ENCODE results near the gene CAMSAP1. TPM values are rescaled to one million over a fixed set of nuclear protein-coding genes. Genes with fewer than 3 reads are reported as not detected.

Gene CAMSAP1
- total and polyA plus RNA-seq, 2 of the 4 experiments (the other 2 are of a cell fraction) = 8.2 to 19.5 TPM

DNA sequence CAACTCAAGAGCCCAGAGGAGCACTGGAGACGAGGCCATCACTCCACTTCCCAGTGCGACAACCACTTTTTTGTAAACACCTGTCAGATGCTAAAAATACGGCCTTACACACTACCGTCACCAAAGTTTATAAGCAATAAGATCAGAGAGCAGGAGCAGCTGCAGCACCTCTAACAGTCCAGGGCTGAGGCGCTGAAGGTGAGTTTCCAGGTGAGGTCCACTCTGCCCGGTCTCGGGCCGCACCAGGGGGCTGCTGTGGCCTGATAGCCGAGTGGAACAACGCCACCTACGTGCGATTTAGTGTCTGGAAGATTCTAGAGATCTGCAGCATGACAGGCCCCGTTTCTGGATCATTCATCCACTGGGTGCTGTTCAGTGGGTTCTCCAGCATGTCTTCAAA lies 25.8 kb upstream of the CAMSAP1 start:
- Histone ChIP-seq H4K5ac (ENCODE audit: low read depth, low read length) (no peak overlapping the region), H3K9me3 (ENCODE audit: control insufficient read depth, insufficient read depth, low read length) (no peaks in the 10 kb centered on the region), H3K4me2 (ENCODE audit: low read depth, low read length) (no peak overlapping the region), H4K8ac (ENCODE audit: low read depth in 2 of 2, low read length in 2 of 2) (no peak overlapping the region), H3K9ac (ENCODE audit: low read depth, low read length) (no peak overlapping the region), H4K20me1 (ENCODE audit: insufficient read depth, low read length) (peaks cover under 1% of the 10 kb centered on the region; the same call in 1 of the 2 replicates), H3K27me3 (ENCODE audit: control insufficient read depth, insufficient read depth, low read length) (no peaks in the 10 kb centered on the region), H3K9me1 (ENCODE audit: insufficient read depth, low read length) (no peaks in the 10 kb centered on the region), H2AK5ac (ENCODE audit: low read depth, low read length) (no peak overlapping the region), H3K18ac (ENCODE audit: low read depth, low read length) (no peak overlapping the region), H2BK120ac (ENCODE audit: low read depth, low read length) (no peak overlapping the region), H3K36me3 (ENCODE audit: control insufficient read depth, insufficient read depth, low read length) (peaks cover 50% of the 10 kb centered on the region), H2BK15ac (ENCODE audit: low read depth, low read length) (no peak overlapping the region), H3K23ac (ENCODE audit: low read depth, low read length) (no peak overlapping the region), H2BK20ac (ENCODE audit: low read depth, low read length) (no peak overlapping the region), H3K56ac (ENCODE audit: extremely low read depth, insufficient read depth, low read length) (no peak overlapping the region), H4K91ac (ENCODE audit: insufficient read depth, low read depth, low read length) (no peak overlapping the region), H2BK5ac (ENCODE audit: low read depth, low read length, poor library complexity, severe bottlenecking) (no peak overlapping the region), H3K27ac (ENCODE audit: insufficient read depth, low read length) (no peak overlapping the region), H3K4me3 (ENCODE audit: insufficient read depth, low read depth, low read length) (no peak overlapping the region), H2AK9ac (replicated peaks; ENCODE audit: low read depth, low read length, poor library complexity) (no peak overlapping the region), H3K14ac (replicated peaks; ENCODE audit: low read depth, low read length) (no peak overlapping the region), H3K79me1 (ENCODE audit: low read depth in 1 of 2, low read length in 2 of 2) (no peaks in the 10 kb centered on the region; a peak in 1 of 4 replicates), H3K4me1 (ENCODE audit: control insufficient read depth, insufficient read depth, low read length) (no peaks in the 10 kb centered on the region), H3K4ac (ENCODE audit: low read depth, low read length) (no peak overlapping the region), H2AFZ (replicated peaks; ENCODE audit: low read length, poor library complexity) (no peak overlapping the region)
- ChIA-PET POLR2A (ENCODE audit: unreplicated experiment) (no interaction called here), CTCF (no interaction called here)
- dilution Hi-C loops (cut with HindIII; ENCODE audit: low sequenced_read_pairs, unreplicated experiment) (no loop called here), in situ Hi-C loops (cut with MboI; ENCODE audit: low sequenced_read_pairs) (loop anchor here (25.0 kb wide), 1 partner anchor 321 kb away; a partner anchor contains a TSS), intact Hi-C loops (cut with micrococcal nuclease) (no loop called here)
- no TSS peak for BruUV-seq (replicated peaks)
- TF ChIP-seq BHLHE40 (IDR thresholded peaks at IDR 0.05; ENCODE audit: low read depth, low read length) = no peak
- TF ChIP-seq, protein P1, sequence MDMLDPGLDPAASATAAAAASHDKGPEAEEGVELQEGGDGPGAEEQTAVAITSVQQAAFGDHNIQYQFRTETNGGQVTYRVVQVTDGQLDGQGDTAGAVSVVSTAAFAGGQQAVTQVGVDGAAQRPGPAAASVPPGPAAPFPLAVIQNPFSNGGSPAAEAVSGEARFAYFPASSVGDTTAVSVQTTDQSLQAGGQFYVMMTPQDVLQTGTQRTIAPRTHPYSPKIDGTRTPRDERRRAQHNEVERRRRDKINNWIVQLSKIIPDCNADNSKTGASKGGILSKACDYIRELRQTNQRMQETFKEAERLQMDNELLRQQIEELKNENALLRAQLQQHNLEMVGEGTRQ (IDR thresholded peaks at IDR 0.05; ENCODE audit: low read depth, low read length) = no peak
- no peak for TF ChIP-seq MAFK (IDR thresholded peaks at IDR 0.05; ENCODE audit: low read depth, low read length)
- no peak for TF ChIP-seq CTCF (conservative IDR thresholded peaks at IDR 0.05; ENCODE audit: low read depth, low read length)
- TF ChIP-seq RCOR1 (IDR thresholded peaks at IDR 0.05; ENCODE audit: insufficient replicate concordance, low read length) = no peak
- TF ChIP-seq CHD1 (IDR thresholded peaks at IDR 0.05; ENCODE audit: low read depth, low read length) = no peak
- no peak for TF ChIP-seq RFX5 (IDR thresholded peaks at IDR 0.05; ENCODE audit: low read depth, low read length)
- TF ChIP-seq FOS (IDR thresholded peaks at IDR 0.05; ENCODE audit: low read depth, low read length) = no peak
- TF ChIP-seq SMC3 (IDR thresholded peaks at IDR 0.05; ENCODE audit: low read depth, low read length) = no peak
- no peak for TF ChIP-seq MXI1 (IDR thresholded peaks at IDR 0.05; ENCODE audit: borderline replicate concordance, low read depth, low read length)
- TF ChIP-seq RAD21 (IDR thresholded peaks at IDR 0.05; ENCODE audit: low read length) = no peak
- no peak for TF ChIP-seq POLR2A (IDR thresholded peaks at IDR 0.05; ENCODE audit: low read depth, low read length)
- no peak for TF ChIP-seq NFE2L2 (IDR thresholded peaks at IDR 0.05; ENCODE audit: low read depth, low read length)
- no peak for TF ChIP-seq MAZ (IDR thresholded peaks at IDR 0.05; ENCODE audit: borderline replicate concordance, low read depth, low read length)
- TF ChIP-seq, protein P2, sequence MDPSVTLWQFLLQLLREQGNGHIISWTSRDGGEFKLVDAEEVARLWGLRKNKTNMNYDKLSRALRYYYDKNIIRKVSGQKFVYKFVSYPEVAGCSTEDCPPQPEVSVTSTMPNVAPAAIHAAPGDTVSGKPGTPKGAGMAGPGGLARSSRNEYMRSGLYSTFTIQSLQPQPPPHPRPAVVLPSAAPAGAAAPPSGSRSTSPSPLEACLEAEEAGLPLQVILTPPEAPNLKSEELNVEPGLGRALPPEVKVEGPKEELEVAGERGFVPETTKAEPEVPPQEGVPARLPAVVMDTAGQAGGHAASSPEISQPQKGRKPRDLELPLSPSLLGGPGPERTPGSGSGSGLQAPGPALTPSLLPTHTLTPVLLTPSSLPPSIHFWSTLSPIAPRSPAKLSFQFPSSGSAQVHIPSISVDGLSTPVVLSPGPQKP (IDR thresholded peaks at IDR 0.05; ENCODE audit: borderline replicate concordance, low read depth, low read length) = no peak
- no peak for TF ChIP-seq CEBPB (IDR thresholded peaks at IDR 0.05; ENCODE audit: low read depth, low read length)
- ATAC-seq (ENCODE audit: low read depth) (no peak), DNase-seq (no peak)
- WGBS, 2 experiments (ENCODE audit: extremely low coverage in 2 of 2, insufficient read length in 1 of 2) = 89% methylated on average over 13 of the region's 13 CpGs; no CpG with 5 or more reads in 1 of the 2 experiments

Data from IMR-90 (cell line).